T-helper 1 cell treated with Interleukin-12 subunit alpha and Interleukin-12 subunit beta and Interleukin-4 antibody, amounts not matched to agents 30 μg/mL and 1 μg/mL, for 36 hours (primary cell): ENCODE data around the gene PPP3CA.

Experiments used
- H3K27ac Mint-ChIP-seq: one replicate; pipeline ENCODE4 v1.8.0; 2021; ENCODE audit warnings: mild to moderate bottlenecking, mixed read lengths
- H3K27me3 Mint-ChIP-seq: one replicate; pipeline ENCODE4 v1.8.0; 2021; ENCODE audit warnings: low read depth, mixed read lengths
- H3K36me3 Mint-ChIP-seq: one replicate; pipeline ENCODE4 v1.8.0; 2021; ENCODE audit warnings: low read depth, mixed read lengths
- H3K4me1 Mint-ChIP-seq: one replicate; pipeline ENCODE4 v1.8.0; 2021; ENCODE audit warnings: low read depth, mixed read lengths
- H3K4me3 Mint-ChIP-seq: one replicate; pipeline ENCODE4 v1.8.0; 2021; ENCODE audit warnings: mild to moderate bottlenecking, moderate library complexity, mixed read lengths
- H3K9me3 Mint-ChIP-seq: one replicate; pipeline ENCODE4 v1.8.0; 2021; ENCODE audit warnings: mixed read lengths

The PPP3CA gene

GRCh38 chr4:101288365-101289145, 58.8 kb downstream of the PPP3CA start:
- no peaks in the 10 kb centered on the region for H3K9me3 Mint-ChIP-seq
- H3K27me3 Mint-ChIP-seq: no peaks in the 10 kb centered on the region
- H3K4me3 Mint-ChIP-seq: no peak overlapping the region
- H3K27ac Mint-ChIP-seq: no peak overlapping the region
- H3K36me3 Mint-ChIP-seq: peaks cover 1% of the 10 kb centered on the region
- H3K4me1 Mint-ChIP-seq: peaks cover 6% of the 10 kb centered on the region

- Mint-ChIP-seq H3K4me3 (no peak overlapping the region), H3K27ac (no peak overlapping the region), H3K4me1 (peaks cover 16% of the 10 kb centered on the region)
These were observed 60.0 kb downstream of the PPP3CA start for GRCh38 chr4:101287324-101287723.

GRCh38 chr4:101286663-101287062, 60.7 kb downstream of the PPP3CA start:
- Mint-ChIP-seq H3K27ac (no peak overlapping the region), H3K27me3 (no peaks in the 10 kb centered on the region), H3K4me1 (peaks cover 21% of the 10 kb centered on the region), H3K36me3 (no peaks in the 10 kb centered on the region), H3K4me3 (no peak overlapping the region), H3K9me3 (no peaks in the 10 kb centered on the region)

More at GRCh38 chr4:101287324-101287723, 60.0 kb downstream of the PPP3CA start:
- Mint-ChIP-seq H3K9me3 (no peaks in the 10 kb centered on the region), H3K36me3 (no peaks in the 10 kb centered on the region), H3K27me3 (no peaks in the 10 kb centered on the region)

GRCh38 chr4:101285985-101286384, 61.3 kb downstream of the PPP3CA start:
- H3K4me3 Mint-ChIP-seq: no peak overlapping the region
- peaks cover 22% of the 10 kb centered on the region for H3K4me1 Mint-ChIP-seq
- H3K27ac Mint-ChIP-seq: no peak overlapping the region
- H3K27me3 Mint-ChIP-seq: no peaks in the 10 kb centered on the region
- H3K9me3 Mint-ChIP-seq: no peaks in the 10 kb centered on the region
- no peaks in the 10 kb centered on the region for H3K36me3 Mint-ChIP-seq

- Mint-ChIP-seq H3K9me3 (no peaks in the 10 kb centered on the region), H3K36me3 (no peaks in the 10 kb centered on the region), H3K27ac (no peak overlapping the region), H3K27me3 (no peaks in the 10 kb centered on the region), H3K4me3 (no peak overlapping the region), H3K4me1 (peaks cover 28% of the 10 kb centered on the region)
These were observed 62.8 kb downstream of the PPP3CA start for GRCh38 chr4:101284546-101284945.

- Mint-ChIP-seq H3K9me3 (no peaks in the 10 kb centered on the region), H3K36me3 (no peaks in the 10 kb centered on the region), H3K4me3 (no peak overlapping the region), H3K27ac (no peak overlapping the region), H3K27me3 (no peaks in the 10 kb centered on the region), H3K4me1 (peaks cover 34% of the 10 kb centered on the region)
These were observed 63.9 kb downstream of the PPP3CA start for GRCh38 chr4:101283434-101283833.

DNA sequence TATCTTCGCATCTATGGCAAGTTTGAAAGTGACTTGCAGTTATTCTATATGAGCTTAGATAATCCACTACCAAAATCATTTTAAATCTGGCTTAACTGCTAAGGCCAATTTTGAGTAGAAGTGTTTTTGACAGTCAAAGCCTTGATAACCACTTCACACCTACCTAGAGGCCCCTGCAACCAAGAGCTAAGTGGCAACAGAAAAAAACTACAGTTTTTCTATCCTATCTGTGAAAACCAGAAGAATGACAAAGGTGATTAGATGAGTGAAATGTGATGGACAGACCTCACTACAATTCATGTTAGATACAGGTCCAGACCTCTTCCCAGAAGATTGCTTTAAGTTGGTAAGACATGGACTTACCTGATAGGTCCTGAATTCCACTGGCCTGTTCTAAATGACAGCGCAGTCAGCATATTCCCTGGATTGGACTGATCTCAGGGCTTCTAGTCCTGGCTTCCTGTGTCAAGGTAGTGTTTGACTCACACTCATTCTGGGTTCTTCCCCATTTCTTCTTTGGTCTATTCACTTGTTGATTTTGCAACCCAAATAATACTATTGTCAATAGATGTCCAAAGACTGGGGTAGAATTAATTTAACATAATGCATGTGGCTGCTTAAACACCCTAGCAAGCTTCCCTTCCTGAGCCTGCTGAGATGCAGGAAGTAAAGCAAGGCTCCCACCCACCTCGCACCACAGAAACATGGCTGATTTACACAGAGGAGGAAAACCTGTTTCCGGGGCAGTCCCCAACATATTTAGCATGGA, 65.1 kb downstream of the PPP3CA start:
- no peak overlapping the region for H3K27ac Mint-ChIP-seq
- H3K9me3 Mint-ChIP-seq: no peaks in the 10 kb centered on the region
- H3K27me3 Mint-ChIP-seq: no peaks in the 10 kb centered on the region
- peaks cover 33% of the 10 kb centered on the region for H3K4me1 Mint-ChIP-seq
- H3K4me3 Mint-ChIP-seq: peak overlapping the region; percentile 1
- H3K36me3 Mint-ChIP-seq: no peaks in the 10 kb centered on the region

- Mint-ChIP-seq H3K4me3 (no peak overlapping the region), H3K27me3 (peaks cover 3% of the 10 kb centered on the region), H3K9me3 (no peaks in the 10 kb centered on the region), H3K36me3 (no peaks in the 10 kb centered on the region), H3K27ac (no peak overlapping the region), H3K4me1 (peaks cover 33% of the 10 kb centered on the region)
These were observed 66.3 kb downstream of the PPP3CA start for GRCh38 chr4:101280866-101281600.

DNA sequence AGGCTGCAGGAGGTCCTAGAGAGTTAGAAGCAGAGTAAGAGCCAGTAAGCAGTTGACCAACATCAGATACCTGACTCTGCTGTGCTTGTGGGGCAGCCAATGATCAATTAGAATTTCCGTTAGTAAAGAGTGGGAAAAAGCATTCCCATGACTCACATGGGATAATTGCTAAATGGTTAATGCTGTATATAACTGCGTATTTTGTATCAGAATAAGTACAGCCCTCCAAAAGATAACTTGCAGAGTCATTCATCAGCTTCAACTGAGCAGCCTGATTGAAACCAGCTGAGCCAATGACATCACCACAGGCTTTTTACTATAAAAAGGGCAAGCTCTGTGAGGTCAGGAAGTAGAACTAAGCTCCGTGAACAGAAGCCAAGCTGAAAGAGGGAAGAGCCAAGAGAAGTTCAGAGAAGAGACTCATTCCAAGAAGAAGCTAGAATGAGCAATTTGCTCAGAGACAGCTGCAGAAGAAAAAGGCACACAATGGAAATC, 67.9 kb downstream of the PPP3CA start:
- Mint-ChIP-seq H3K4me3 (no peak overlapping the region), H3K4me1 (peaks cover 29% of the 10 kb centered on the region), H3K36me3 (no peaks in the 10 kb centered on the region), H3K9me3 (no peaks in the 10 kb centered on the region), H3K27me3 (peaks cover 3% of the 10 kb centered on the region), H3K27ac (no peak overlapping the region)

DNA sequence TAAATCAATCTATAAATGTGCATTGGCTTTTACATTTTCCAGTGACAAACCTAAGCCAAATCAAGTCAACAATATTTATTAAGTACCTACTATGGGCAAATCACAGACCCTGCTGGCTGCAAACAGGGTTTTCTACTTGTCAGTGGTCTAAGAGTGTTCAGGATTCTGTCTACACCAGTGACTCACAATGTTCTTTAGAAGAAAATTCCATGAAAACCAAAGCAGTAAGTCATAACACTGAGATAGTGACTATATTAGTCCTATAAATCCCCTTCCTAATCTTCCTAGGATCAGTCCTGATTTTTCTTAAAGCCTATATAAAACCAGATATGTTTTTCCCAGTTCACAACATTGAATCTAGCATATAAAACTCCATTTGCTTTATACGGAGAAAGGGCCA, 69.7 kb downstream of the PPP3CA start:
- Mint-ChIP-seq H3K36me3 (no peaks in the 10 kb centered on the region), H3K27me3 (peaks cover 3% of the 10 kb centered on the region), H3K9me3 (no peaks in the 10 kb centered on the region), H3K27ac (no peak overlapping the region), H3K4me1 (peaks cover 21% of the 10 kb centered on the region), H3K4me3 (no peak overlapping the region)

GRCh38 chr4:101276661-101277060, 70.7 kb downstream of the PPP3CA start:
- Mint-ChIP-seq H3K36me3 (no peaks in the 10 kb centered on the region), H3K27ac (no peak overlapping the region), H3K27me3 (peaks cover 3% of the 10 kb centered on the region), H3K4me3 (no peak overlapping the region), H3K4me1 (peaks cover 12% of the 10 kb centered on the region), H3K9me3 (no peaks in the 10 kb centered on the region)

DNA sequence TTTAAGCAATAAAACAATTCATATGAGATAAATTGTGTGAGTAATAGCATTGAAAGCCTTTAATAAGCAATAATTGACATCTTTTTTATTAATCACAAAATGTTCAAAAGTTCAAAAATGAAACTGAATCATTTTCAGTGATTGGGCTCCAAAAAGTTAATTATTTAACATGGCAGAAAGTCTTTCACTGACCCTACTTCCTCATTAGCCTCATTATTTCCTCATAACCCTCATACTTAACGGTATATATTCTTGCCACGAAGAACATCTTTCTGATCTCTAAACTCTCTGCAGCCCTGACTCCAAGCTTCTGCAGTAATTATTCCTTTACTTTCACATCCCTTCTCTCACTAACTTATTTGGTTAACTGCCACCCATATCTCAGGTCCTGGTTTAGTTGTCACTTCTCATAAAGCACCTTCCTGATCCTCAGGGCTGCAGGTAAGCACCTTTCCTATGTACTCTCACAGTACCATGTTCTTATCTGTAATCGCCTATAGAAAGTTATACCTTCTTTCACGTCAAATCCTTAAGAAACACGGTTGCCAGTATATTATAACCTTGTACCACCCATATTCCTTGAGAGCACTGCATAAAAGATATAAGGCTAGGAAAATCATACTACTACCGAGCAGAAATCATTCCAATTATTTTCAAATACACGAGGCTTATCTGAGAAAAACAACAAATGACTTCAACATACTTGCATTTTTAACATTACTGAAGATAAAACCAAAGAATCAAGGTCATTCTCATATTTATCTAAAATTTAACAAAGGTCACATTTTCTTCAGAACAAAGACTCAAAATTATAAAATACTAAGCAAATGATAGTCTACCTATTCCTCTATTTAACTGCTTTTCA, 72.2 kb downstream of the PPP3CA start:
- H3K27ac Mint-ChIP-seq: no peak overlapping the region
- no peaks in the 10 kb centered on the region for H3K9me3 Mint-ChIP-seq
- H3K27me3 Mint-ChIP-seq: peaks cover 3% of the 10 kb centered on the region
- H3K4me3 Mint-ChIP-seq: no peak overlapping the region
- no peaks in the 10 kb centered on the region for H3K36me3 Mint-ChIP-seq
- H3K4me1 Mint-ChIP-seq: peaks cover 11% of the 10 kb centered on the region

- H3K36me3 Mint-ChIP-seq: no peaks in the 10 kb centered on the region
- H3K4me3 Mint-ChIP-seq: no peak overlapping the region
- H3K9me3 Mint-ChIP-seq: no peaks in the 10 kb centered on the region
- no peak overlapping the region for H3K27ac Mint-ChIP-seq
- H3K4me1 Mint-ChIP-seq: peaks cover 7% of the 10 kb centered on the region
- no peaks in the 10 kb centered on the region for H3K27me3 Mint-ChIP-seq
These were observed 75.8 kb downstream of the PPP3CA start for GRCh38 chr4:101271516-101271915.

- Mint-ChIP-seq H3K9me3 (no peaks in the 10 kb centered on the region), H3K4me1 (peaks cover 7% of the 10 kb centered on the region), H3K36me3 (no peaks in the 10 kb centered on the region), H3K27me3 (peaks cover 1% of the 10 kb centered on the region), H3K4me3 (no peak overlapping the region), H3K27ac (no peak overlapping the region)
These were observed 77.6 kb downstream of the PPP3CA start for GRCh38 chr4:101269682-101270081.
